K562 (cell line): Measurements from ENCODE around the gene TXLNG. TPM values are rescaled to one million over a fixed set of nuclear protein-coding genes. Genes with fewer than 3 reads are reported as not detected.

Source experiments
- ATAC-seq: fragments of 200-7000 bp; cut with Tn5 transposase; 3 replicates; pipeline ENCODE4 v1.9.1; 2020; ENCODE audit warnings: moderate library complexity
- BruUV-seq: library from RNA; stranded (reverse); fragments of 400-500 nt; replicated peaks from 2 replicates; lab custom pipeline; 2021; lab: Mats Ljungman, UMichigan
- CTCF ChIA-PET: fragments of 300-600 bp; formaldehyde crosslinking; extraction: SDS; loops from one replicate; lab custom pipeline; 2021; ENCODE audit warnings: low intra/inter-chr PET ratio; lab: Yijun Ruan, JAX
- POLR2A ChIA-PET: fragments of 300-600, 350-650 bp; sonication (Branson Sonifier 250); formaldehyde crosslinking; extraction: SDS; loops from one replicate; lab custom pipeline; 2021; ENCODE audit warnings: antibody characterized with exemption, inconsistent platforms; lab: Yijun Ruan, JAX
- DNase-seq, 4 experiments: peaks; one replicate each; pipeline versions ENCODE4 v3.0.0 to v3.0.0-alpha.2; 2011 to 2018; ENCODE audit warnings: low spot score in 3 of 4, mixed read lengths in 3 of 4; ENCODE audit errors: extremely low read depth in 1 of 4
- FAIRE-seq: peaks from 2 replicates; lab custom pipeline; 2011; peaks lifted over from hg19 to GRCh38; lab: Jason Lieb, UNC
- H2AFZ ChIP-seq: 2 replicates; pipeline ENCODE4 v1.6.0; 2011; ENCODE audit warnings: low read depth, low read length, control low read depth, inconsistent platforms
- H3K27ac ChIP-seq: fragments of 200-600 bp; 3 replicates; pipeline ENCODE4 v1.8.0; 2011; ENCODE audit warnings: low read depth, mild to moderate bottlenecking, control low read depth, inconsistent platforms, low read length, moderate library complexity, mixed read lengths; ENCODE audit errors: extremely low read depth
- H3K27me3 ChIP-seq, 2 experiments: fragments of 300-600 bp in 1 of 2; 2 replicates in 1 of 2; 3 replicates in 1 of 2; pipeline versions ENCODE4 v1.6.0 to v1.8.0; 2011; ENCODE audit warnings: inconsistent platforms in 2 of 2, low read length in 2 of 2, mild to moderate bottlenecking in 1 of 2, mixed read lengths in 1 of 2, moderate library complexity in 1 of 2; ENCODE audit not compliant: control insufficient read depth in 2 of 2, insufficient read depth in 2 of 2
- H3K36me3 ChIP-seq: fragments of 300-600 bp; 3 replicates; pipeline ENCODE4 v1.8.0; 2011; ENCODE audit warnings: mild to moderate bottlenecking, low read length, inconsistent platforms; ENCODE audit not compliant: control insufficient read depth, insufficient read depth
- H3K4me1 ChIP-seq, 2 experiments: fragments of 200-600 bp in 1 of 2; replicated peaks in 1 of 2; 2 replicates in 1 of 2; 3 replicates in 1 of 2; pipeline versions ENCODE4 v1.5.1 to v1.8.0; 2011; ENCODE audit warnings: inconsistent platforms in 2 of 2, low read length in 2 of 2, mild to moderate bottlenecking in 1 of 2, mixed read lengths in 1 of 2, moderate library complexity in 1 of 2; ENCODE audit not compliant: control insufficient read depth in 2 of 2, insufficient read depth in 2 of 2
- H3K4me2 ChIP-seq: 2 replicates; pipeline ENCODE4 v1.6.1; 2011; ENCODE audit warnings: low read length, control low read depth, inconsistent platforms, mixed read lengths; ENCODE audit not compliant: insufficient read depth
- H3K4me3 ChIP-seq: fragments of 200-600 bp; sonication (generic), shearing (Covaris generic); 2 replicates; pipeline ENCODE4 v1.5.1; 2016; ENCODE audit warnings: control low read depth, inconsistent platforms
- H3K79me2 ChIP-seq: fragments of 200-600 bp; 3 replicates; pipeline ENCODE4 v1.8.0; 2011; ENCODE audit warnings: low read length, inconsistent platforms; ENCODE audit not compliant: control insufficient read depth, insufficient read depth
- H3K9ac ChIP-seq, 2 experiments: 2 replicates each; pipeline versions ENCODE4 v1.6.0 to v1.6.1; 2011; ENCODE audit warnings: low read depth in 2 of 2, low read length in 2 of 2, control low read depth in 1 of 2, inconsistent platforms in 1 of 2, mild to moderate bottlenecking in 1 of 2, mixed read lengths in 1 of 2; ENCODE audit not compliant: insufficient read depth in 1 of 2
- H3K9me1 ChIP-seq: one replicate; pipeline ENCODE4 v1.6.0; 2011; ENCODE audit warnings: inconsistent platforms, mild to moderate bottlenecking, low read length, moderate library complexity; ENCODE audit not compliant: control insufficient read depth, insufficient read depth
- H3K9me3 ChIP-seq: replicated peaks from 2 replicates; pipeline ENCODE4 v1.5.1; 2011; ENCODE audit warnings: low read depth, low read length, inconsistent platforms; ENCODE audit not compliant: control insufficient read depth, insufficient read depth
- H4K20me1 ChIP-seq: replicated peaks from 2 replicates; pipeline ENCODE4 v1.6.1; 2011; ENCODE audit warnings: low read length, inconsistent platforms, mixed read lengths; ENCODE audit not compliant: control insufficient read depth, insufficient read depth
- ARID1B ChIP-seq: fragments of 450-650 bp; IDR thresholded peaks from 2 replicates; pipeline ENCODE4 v1.6.1; 2016; ENCODE audit warnings: antibody characterized with exemption, mild to moderate bottlenecking, inconsistent platforms
- C11orf30 ChIP-seq: fragments of 450-650 bp; IDR thresholded peaks from 2 replicates; pipeline ENCODE4 v1.6.1; 2016; ENCODE audit warnings: low read depth, mild to moderate bottlenecking
- GATAD2B ChIP-seq: fragments of 450-650 bp; IDR thresholded peaks from 2 replicates; pipeline ENCODE4 v1.6.1; 2017; ENCODE audit warnings: mild to moderate bottlenecking, borderline replicate concordance
- MAFF ChIP-seq: IDR thresholded peaks from 2 replicates; pipeline ENCODE4 v1.6.1; 2012; ENCODE audit warnings: low read length, improper control_type of control experiment
- ZBTB34 ChIP-seq: fragments of 250-450 bp; sonication (Bioruptor Pico); IDR thresholded peaks from 2 replicates; pipeline ENCODE4 v1.8.0; 2021; ENCODE audit warnings: mild to moderate bottlenecking, moderate library complexity
- ZNF316 ChIP-seq: fragments of 450-650 bp; IDR thresholded peaks from 2 replicates; pipeline ENCODE4 v1.6.1; 2016
- ZNF384 ChIP-seq: IDR thresholded peaks from 2 replicates; pipeline ENCODE4 v1.6.1; 2012; ENCODE audit warnings: low read depth, low read length, improper control_type of control experiment
- WGBS: fragments of 100-300 bp; shearing (Covaris generic); methylation state at CpG from one replicate; pipeline ENCODE4 v1.1.6; 2016; ENCODE audit warnings: low coverage, mixed read lengths; ENCODE audit not compliant: insufficient coverage; ENCODE audit errors: missing lambda C conversion rate; 5-methylcytosine and 5-hydroxymethylcytosine counted together
- in situ Hi-C: fragments of 300-500 bp; cut with MboI; formaldehyde crosslinking; loops from 4 replicates; pipeline ENCODE4 v1.15.0; 2018; ENCODE audit warnings: inconsistent platforms, mixed read lengths
- intact Hi-C: fragments of 100-400 bp; cut with micrococcal nuclease; formaldehyde crosslinking; loops from 2 replicates; pipeline ENCODE4 v1.14.2; 2022
- polyA plus RNA-seq, 8 experiments: library from polyadenylated mRNA; depleted of rRNA in 4 of 8; stranded (reverse) in 5 of 8; unstranded in 3 of 8; fragments of >200 nt; fragmentation: Nextera tagmentation in 2 of 8; fragmentation: Illumina TruSeq in 1 of 8; extraction: Ambion mirVana in 2 of 8; extraction: Trizol in 1 of 8; gene quantifications; 2 replicates each; pipeline versions ENCODE4 v1.2.1 to v1.2.3, GENCODE V29; 2011 to 2014; ENCODE audit warnings: inconsistent platforms in 1 of 8, missing spikeins in 1 of 8
- total RNA-seq, 7 experiments: library from RNA; depleted of rRNA in 6 of 7; stranded (reverse); fragments of >200 nt in 6 of 7; fragmentation: Illumina TruSeq in 2 of 7; extraction: Trizol in 2 of 7; gene quantifications; 2 replicates each; pipeline versions ENCODE4 v1.2.1 to v1.2.3, GENCODE V29; 2011 to 2021; ENCODE audit warnings: low replicate concordance in 1 of 7

Gene TXLNG
- total and polyA plus RNA-seq, 9 of the 15 experiments (the other 6 are each of a cell fraction or from before 2014, with no cell fraction given) = 13.1 to 47.0 (median 31.6) TPM

DNA sequence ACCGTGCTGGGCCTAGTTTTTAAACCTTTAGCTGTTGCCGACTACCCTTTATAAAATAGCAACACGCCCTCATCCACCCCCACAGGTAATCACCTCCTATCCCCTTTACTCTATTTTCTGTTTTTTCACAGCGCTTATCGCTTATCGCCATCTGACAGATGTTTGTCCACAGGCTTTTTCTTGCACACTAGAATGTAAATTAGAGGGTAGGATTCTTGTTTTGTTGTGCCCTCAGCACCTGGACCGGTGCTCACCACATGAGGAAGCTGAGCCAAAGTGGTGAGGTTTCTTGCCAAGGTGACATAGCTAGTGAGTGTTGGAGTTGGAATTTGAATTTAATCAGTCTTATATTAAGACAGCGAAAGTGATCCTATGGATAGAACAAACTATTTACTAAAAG is 86.8 kb downstream of the TXLNG start (continued):
- TF ChIP-seq ZBTB34 (CRISPR knock-in tag) (no peak), ARID1B (peak; percentile 45), ZNF384 (no peak)

DNA sequence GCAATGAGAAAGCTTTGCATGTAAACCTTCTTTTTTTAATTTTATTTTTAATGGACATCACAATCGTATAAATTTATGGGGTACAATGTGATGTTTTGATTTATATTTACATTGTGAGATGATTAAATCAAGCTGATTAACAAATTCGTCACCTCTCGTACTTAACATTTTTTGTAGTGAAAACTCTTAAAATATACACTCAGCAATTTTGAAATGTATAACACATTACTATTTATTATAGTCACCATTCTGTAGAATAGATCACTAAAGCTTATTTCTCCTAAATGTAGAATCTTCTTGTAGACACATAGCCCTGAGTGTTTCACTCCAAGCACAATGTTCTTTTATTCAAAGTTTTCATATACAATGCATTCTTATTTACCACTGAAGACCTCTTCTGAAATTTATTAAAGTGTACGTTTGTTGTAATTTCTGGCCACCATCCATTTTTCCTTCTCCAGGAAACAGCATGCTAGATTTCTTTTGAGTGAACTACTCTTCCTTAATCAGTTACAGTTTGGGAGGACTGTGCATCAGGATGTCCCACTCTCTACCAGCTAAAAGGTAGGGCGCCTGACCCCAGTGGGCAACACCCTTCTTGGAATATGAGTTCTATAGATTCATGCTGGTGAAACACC is 88.3 kb downstream of the TXLNG start:
- no peaks in the 10 kb centered on the region for H3K9me1 ChIP-seq
- FAIRE-seq (no peak), ATAC-seq (no peak), DNase-seq (no peak)
- ChIA-PET CTCF (no interaction called here), POLR2A (no interaction called here)
- peaks cover 4% of the 10 kb centered on the region for H3K79me2 ChIP-seq
- H2AFZ ChIP-seq = no peak overlapping the region
- H3K27me3 ChIP-seq = no peaks in the 10 kb centered on the region
- H3K9ac ChIP-seq = no peak overlapping the region
- H4K20me1 ChIP-seq = no peaks in the 10 kb centered on the region
- H3K36me3 ChIP-seq = no peaks in the 10 kb centered on the region
- WGBS = 34% methylated on average over 4 of the region's 5 CpGs
- no peaks in the 10 kb centered on the region for H3K9me3 ChIP-seq
- no peak overlapping the region for H3K4me3 ChIP-seq
- peaks cover 11% of the 10 kb centered on the region in 2 experiments; a peak in 4 of 5 replicates for H3K4me1 ChIP-seq
- intact Hi-C loops = no loop called here
- no peak overlapping the region for H3K27ac ChIP-seq
- in situ Hi-C loops = no loop called here
- BruUV-seq = no TSS peak
- no peak overlapping the region for H3K4me2 ChIP-seq
- peak; percentile 58; the same call in 1 of the 2 replicates for TF ChIP-seq C11orf30
- peak; percentile 82 for TF ChIP-seq ZNF316
- 0 out of 2 replicates have a peak, but pooled peaks have one; percentile 8 for TF ChIP-seq MAFF
- no peak for TF ChIP-seq GATAD2B
